ENCODE measurements around the gene CEACAM18. TPM values are rescaled to one million over a fixed set of nuclear protein-coding genes. Genes with fewer than 3 reads are reported as not detected.
"Not testable (repeated sequence)": the region's sequence is repeated elsewhere in the genome, so short reads cannot be mapped to it uniquely, and the experiment has no call there.

Gene CEACAM18
- total RNA-seq, 2 experiments from 2014 or later: not detected

GRCh38 chr19:51485960-51486660, 7.8 kb downstream of the CEACAM18 start:
- peaks cover 5% of the 10 kb centered on the region for H3K9me3 Mint-ChIP-seq
- no peak overlapping the region for H3K27ac Mint-ChIP-seq
- H3K4me1 Mint-ChIP-seq: peaks cover 2% of the 10 kb centered on the region
- H3K27me3 Mint-ChIP-seq: peaks cover 5% of the 10 kb centered on the region
- peaks cover under 1% of the 10 kb centered on the region for H3K36me3 Mint-ChIP-seq (ENCODE audit: low read depth)
- ChIA-PET POLR2A (no interaction called here), CTCF (interaction anchor here (0.6 to 1.2 kb wide), 3 partner anchors 171 to 581 kb away, joined by 3 read pairs; no protein-coding TSS in a partner anchor)
- DNase-seq: no peak
- H3K4me3 Mint-ChIP-seq: no peak overlapping the region

GRCh38 chr19:51488491-51488890, 10.2 kb downstream of the CEACAM18 start:
- H3K4me1 Mint-ChIP-seq: peaks cover 5% of the 10 kb centered on the region
- no peak overlapping the region for H3K27ac Mint-ChIP-seq
- no peak for DNase-seq
- peaks cover 2% of the 10 kb centered on the region for H3K36me3 Mint-ChIP-seq (ENCODE audit: low read depth)
- no peak overlapping the region for H3K4me3 Mint-ChIP-seq
- peaks cover 5% of the 10 kb centered on the region for H3K27me3 Mint-ChIP-seq
- CTCF ChIA-PET: interaction anchor here (0.8 kb wide), 1 partner anchor 15 kb away, joined by 3 read pairs; no protein-coding TSS in a partner anchor
- H3K9me3 Mint-ChIP-seq: peaks cover 11% of the 10 kb centered on the region
- POLR2A ChIA-PET: no interaction called here

GRCh38 chr19:51489113-51489512, 10.8 kb downstream of the CEACAM18 start:
- Mint-ChIP-seq H3K4me1 (peaks cover 10% of the 10 kb centered on the region), H3K27ac (no peak overlapping the region), H3K27me3 (peaks cover 5% of the 10 kb centered on the region), H3K36me3 (ENCODE audit: low read depth) (peaks cover 2% of the 10 kb centered on the region), H3K9me3 (peaks cover 12% of the 10 kb centered on the region), H3K4me3 (no peak overlapping the region)
- ChIA-PET CTCF (interaction anchor here (0.6 kb wide), 1 partner anchor 665 kb away, joined by 11 read pairs; no protein-coding TSS in a partner anchor), POLR2A (no interaction called here)
- DNase-seq: no peak

- Mint-ChIP-seq H3K36me3 (ENCODE audit: low read depth) (peaks cover 4% of the 10 kb centered on the region), H3K4me3 (no peak overlapping the region), H3K27me3 (no peaks in the 10 kb centered on the region), H3K4me1 (peaks cover 13% of the 10 kb centered on the region), H3K27ac (no peak overlapping the region), H3K9me3 (peaks cover 14% of the 10 kb centered on the region)
- ChIA-PET CTCF (no interaction called here), POLR2A (no interaction called here)
- no peak for DNase-seq
These were observed 12.3 kb downstream of the CEACAM18 start for GRCh38 chr19:51490676-51491075.

- Mint-ChIP-seq H3K36me3 (ENCODE audit: low read depth) (peaks cover 4% of the 10 kb centered on the region), H3K27ac (no peak overlapping the region), H3K9me3 (peaks cover 12% of the 10 kb centered on the region), H3K4me1 (peaks cover 13% of the 10 kb centered on the region), H3K27me3 (no peaks in the 10 kb centered on the region), H3K4me3 (no peak overlapping the region)
- ChIA-PET POLR2A (no interaction called here), CTCF (no interaction called here)
- DNase-seq: no peak
These were observed 13.2 kb downstream of the CEACAM18 start for GRCh38 chr19:51491586-51491985.

- ChIA-PET CTCF (no interaction called here), POLR2A (no interaction called here)
- Mint-ChIP-seq H3K36me3 (ENCODE audit: low read depth) (peaks cover 4% of the 10 kb centered on the region), H3K4me1 (peaks cover 13% of the 10 kb centered on the region), H3K27ac (no peak overlapping the region), H3K4me3 (no peak overlapping the region), H3K9me3 (peaks cover 12% of the 10 kb centered on the region), H3K27me3 (peaks cover 3% of the 10 kb centered on the region)
- DNase-seq: no peak
These were observed 15.4 kb downstream of the CEACAM18 start for GRCh38 chr19:51493776-51494175.

GRCh38 chr19:51497666-51498065, 19.3 kb downstream of the CEACAM18 start:
- no peak for DNase-seq
- ChIA-PET CTCF (interaction anchor here (0.6 to 1.3 kb wide), 2 partner anchors 25 to 318 kb away, joined by 3 read pairs; no protein-coding TSS in a partner anchor), POLR2A (no interaction called here)
- Mint-ChIP-seq H3K4me3 (no peak overlapping the region), H3K27ac (no peak overlapping the region), H3K27me3 (peaks cover 3% of the 10 kb centered on the region), H3K36me3 (ENCODE audit: low read depth) (peaks cover 2% of the 10 kb centered on the region), H3K4me1 (peaks cover 33% of the 10 kb centered on the region), H3K9me3 (peaks cover 10% of the 10 kb centered on the region)

GRCh38 chr19:51500931-51501330, 22.6 kb downstream of the CEACAM18 start:
- Mint-ChIP-seq H3K9me3 (peaks cover 18% of the 10 kb centered on the region), H3K4me3 (peak overlapping the region; percentile 65), H3K27ac (peak overlapping the region; percentile 80), H3K4me1 (peaks cover 30% of the 10 kb centered on the region)
- H3K36me3 Mint-ChIP-seq (ENCODE audit: low read depth); CTCF ChIA-PET; POLR2A ChIA-PET; H3K27me3 Mint-ChIP-seq; DNase-seq: not testable (repeated sequence)

- Mint-ChIP-seq H3K4me3 (peak within 1 kb of the TSS; percentile 65), H3K27me3 (peaks cover 3% of the 10 kb centered on the region), H3K4me1 (peaks cover 30% of the 10 kb centered on the region), H3K27ac (peak within 1 kb of the TSS; percentile 80), H3K9me3 (peaks cover 18% of the 10 kb centered on the region), H3K36me3 (ENCODE audit: low read depth) (no peaks in the 10 kb centered on the region)
- CTCF ChIA-PET: interaction anchor here (0.9 kb wide), 1 partner anchor 9 kb away, joined by 3 read pairs; no protein-coding TSS in a partner anchor
- POLR2A ChIA-PET: no interaction called here
- DNase-seq: peak; percentile 25
These were observed 23.4 kb downstream of the CEACAM18 start, which contains the start of gene SIGLEC12 for GRCh38 chr19:51501594-51502263. TSS of gene SIGLEC12 (minus strand) at chr19:51501800. CDS start at chr19:51501733, 67 bp downstream.

- POLR2A ChIA-PET: no interaction called here
- H3K9me3 Mint-ChIP-seq: peaks cover 18% of the 10 kb centered on the region
These were observed 25.0 kb downstream of the CEACAM18 start for GRCh38 chr19:51503286-51503817.

GRCh38 chr19:51503896-51504295, 25.6 kb downstream of the CEACAM18 start:
- H3K36me3 Mint-ChIP-seq (ENCODE audit: low read depth): no peaks in the 10 kb centered on the region
- CTCF ChIA-PET: interaction anchor here (0.9 kb wide), 1 partner anchor 10 kb away, joined by 3 read pairs; no protein-coding TSS in a partner anchor
- H3K9me3 Mint-ChIP-seq: peaks cover 18% of the 10 kb centered on the region
- H3K4me1 Mint-ChIP-seq: peaks cover 30% of the 10 kb centered on the region
- no peak for DNase-seq
- no peaks in the 10 kb centered on the region for H3K27me3 Mint-ChIP-seq
- H3K4me3 Mint-ChIP-seq: no peak overlapping the region
- POLR2A ChIA-PET: no interaction called here
- H3K27ac Mint-ChIP-seq: no peak overlapping the region

More at GRCh38 chr19:51503286-51503817, 25.0 kb downstream of the CEACAM18 start:
- Mint-ChIP-seq H3K4me1 (peaks cover 30% of the 10 kb centered on the region), H3K36me3 (ENCODE audit: low read depth) (no peaks in the 10 kb centered on the region), H3K4me3 (no peak overlapping the region), H3K27me3 (no peaks in the 10 kb centered on the region), H3K27ac (no peak overlapping the region)
- DNase-seq: no peak
- CTCF ChIA-PET: interaction anchor here (0.9 kb wide), 1 partner anchor 11 kb away, joined by 3 read pairs; no protein-coding TSS in a partner anchor

GRCh38 chr19:51505904-51506303, 27.6 kb downstream of the CEACAM18 start:
- H3K36me3 Mint-ChIP-seq (ENCODE audit: low read depth): no peaks in the 10 kb centered on the region
- H3K27ac Mint-ChIP-seq: no peak overlapping the region
- no peak overlapping the region for H3K4me3 Mint-ChIP-seq
- ChIA-PET POLR2A (interaction anchor here (0.7 kb wide), 1 partner anchor 272 kb away, joined by 3 read pairs; no protein-coding TSS in a partner anchor), CTCF (interaction anchor here (0.9 kb wide), 1 partner anchor 84 kb away, joined by 4 read pairs; no protein-coding TSS in a partner anchor)
- no peak for DNase-seq
- peaks cover 24% of the 10 kb centered on the region for H3K4me1 Mint-ChIP-seq
- no peaks in the 10 kb centered on the region for H3K27me3 Mint-ChIP-seq
- H3K9me3 Mint-ChIP-seq: peaks cover 18% of the 10 kb centered on the region

- no peak overlapping the region for H3K4me3 Mint-ChIP-seq
- H3K36me3 Mint-ChIP-seq (ENCODE audit: low read depth): no peaks in the 10 kb centered on the region
- DNase-seq: no peak
- H3K27me3 Mint-ChIP-seq: peaks cover 2% of the 10 kb centered on the region
- peaks cover 11% of the 10 kb centered on the region for H3K4me1 Mint-ChIP-seq
- no peak overlapping the region for H3K27ac Mint-ChIP-seq
- H3K9me3 Mint-ChIP-seq: peaks cover 18% of the 10 kb centered on the region
- ChIA-PET POLR2A (no interaction called here), CTCF (no interaction called here)
These were observed 28.9 kb downstream of the CEACAM18 start for GRCh38 chr19:51507192-51507591.

Data from activated CD4-positive, alpha-beta T cell treated with anti-CD3 and anti-CD28 coated beads, Interleukin-2, amount 10 ng/mL, durations not matched to agents 7 days and 5 days (primary cell).